ENCODE data around the gene MARCHF3.

DNA sequence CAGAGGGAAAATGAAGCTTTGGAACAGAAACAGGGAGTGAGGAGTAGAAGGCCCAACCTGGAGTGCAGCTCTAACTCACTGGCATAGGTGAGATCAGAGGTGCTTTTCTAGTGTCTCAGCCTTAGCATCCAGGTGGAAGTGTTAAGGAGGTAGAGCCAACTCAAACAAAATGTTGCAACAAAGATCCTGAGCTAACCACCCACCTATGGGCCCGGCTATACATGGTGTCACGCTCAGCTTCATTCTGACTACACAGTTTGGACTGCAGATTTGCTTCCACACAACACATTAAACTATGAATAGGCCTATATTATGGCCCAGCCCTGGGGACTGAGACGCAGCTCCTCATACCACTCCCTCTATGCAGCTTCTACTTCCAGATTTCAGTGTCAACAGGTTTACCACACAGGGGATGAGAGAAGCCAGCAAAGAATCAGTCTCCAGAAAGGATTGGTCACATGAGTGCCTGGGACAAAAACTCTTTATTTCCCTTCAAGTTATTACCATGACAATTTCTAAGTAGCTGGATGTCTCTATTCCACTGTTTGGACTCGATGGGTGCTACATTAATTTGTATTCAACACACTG lies 34.0 kb upstream of the MARCHF3 start:
- TF ChIP-seq, protein P1, sequence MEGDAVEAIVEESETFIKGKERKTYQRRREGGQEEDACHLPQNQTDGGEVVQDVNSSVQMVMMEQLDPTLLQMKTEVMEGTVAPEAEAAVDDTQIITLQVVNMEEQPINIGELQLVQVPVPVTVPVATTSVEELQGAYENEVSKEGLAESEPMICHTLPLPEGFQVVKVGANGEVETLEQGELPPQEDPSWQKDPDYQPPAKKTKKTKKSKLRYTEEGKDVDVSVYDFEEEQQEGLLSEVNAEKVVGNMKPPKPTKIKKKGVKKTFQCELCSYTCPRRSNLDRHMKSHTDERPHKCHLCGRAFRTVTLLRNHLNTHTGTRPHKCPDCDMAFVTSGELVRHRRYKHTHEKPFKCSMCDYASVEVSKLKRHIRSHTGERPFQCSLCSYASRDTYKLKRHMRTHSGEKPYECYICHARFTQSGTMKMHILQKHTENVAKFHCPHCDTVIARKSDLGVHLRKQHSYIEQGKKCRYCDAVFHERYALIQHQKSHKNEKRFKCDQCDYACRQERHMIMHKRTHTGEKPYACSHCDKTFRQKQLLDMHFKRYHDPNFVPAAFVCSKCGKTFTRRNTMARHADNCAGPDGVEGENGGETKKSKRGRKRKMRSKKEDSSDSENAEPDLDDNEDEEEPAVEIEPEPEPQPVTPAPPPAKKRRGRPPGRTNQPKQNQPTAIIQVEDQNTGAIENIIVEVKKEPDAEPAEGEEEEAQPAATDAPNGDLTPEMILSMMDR (IDR thresholded peaks at IDR 0.05 in 8 of 11, conservative IDR thresholded peaks at IDR 0.05 in 3 of 11) = no peak
- no peak for TF ChIP-seq POLR2A (IDR thresholded peaks at IDR 0.05)

Measured in spleen (tissue), 7 donors.